DOHH2 (cell line): ENCODE data around the gene CYB561.

Source experiments
- H3F3A ChIP-seq: fragments of 200-600 bp; sonication (generic), shearing (Covaris generic); 2 replicates; pipeline ENCODE4 v1.6.0; 2016; ENCODE audit warnings: antibody characterized with exemption, mild to moderate bottlenecking; ENCODE audit not compliant: control insufficient read depth, insufficient read depth
- H3K27ac ChIP-seq: fragments of 200-600 bp; sonication (generic); 2 replicates; pipeline ENCODE4 v1.5.1; 2014; ENCODE audit warnings: low read depth, mild to moderate bottlenecking, low read length, moderate library complexity
- H3K27me3 ChIP-seq: fragments of 200-600 bp; sonication (generic); 2 replicates; pipeline ENCODE4 v1.6.1; 2014; ENCODE audit warnings: mild to moderate bottlenecking, low read length, mixed read lengths; ENCODE audit not compliant: control insufficient read depth
- H3K36me3 ChIP-seq: fragments of 200-600 bp; sonication (generic); 2 replicates; pipeline ENCODE4 v1.6.1; 2014; ENCODE audit warnings: mild to moderate bottlenecking, low read length, moderate library complexity, mixed read lengths; ENCODE audit not compliant: control insufficient read depth
- H3K4me1 ChIP-seq: fragments of 200-600 bp; sonication (generic); 2 replicates; pipeline ENCODE4 v1.6.1; 2014; ENCODE audit warnings: mild to moderate bottlenecking, low read length, mixed read lengths; ENCODE audit not compliant: control insufficient read depth
- H3K4me2 ChIP-seq: fragments of 200-600 bp; sonication (generic); 2 replicates; pipeline ENCODE4 v1.6.0; 2014; ENCODE audit warnings: mild to moderate bottlenecking, low read length, moderate library complexity
- H3K4me3 ChIP-seq: fragments of 200-600 bp; sonication (generic); 2 replicates; pipeline ENCODE4 v1.5.1; 2014; ENCODE audit warnings: mild to moderate bottlenecking, low read length, mixed read lengths
- H3K79me2 ChIP-seq: fragments of 200-600 bp; sonication (generic); 2 replicates; pipeline ENCODE4 v1.6.1; 2014; ENCODE audit warnings: mild to moderate bottlenecking, low read length, mixed read lengths; ENCODE audit not compliant: control insufficient read depth
- H3K9me2 ChIP-seq: fragments of 200-600 bp; sonication (generic); replicated peaks from 2 replicates; pipeline ENCODE4 v1.6.1; 2014; ENCODE audit warnings: mild to moderate bottlenecking, low read length, mixed read lengths; ENCODE audit not compliant: control insufficient read depth
- H3K9me3 ChIP-seq: fragments of 200-600 bp; sonication (generic); 2 replicates; pipeline ENCODE4 v1.6.1; 2014; ENCODE audit warnings: antibody characterized with exemption, low read length, mixed read lengths; ENCODE audit not compliant: control insufficient read depth, insufficient read depth
- H4K20me1 ChIP-seq: fragments of 200-600 bp; sonication (generic); 2 replicates; pipeline ENCODE4 v1.6.0; 2014; ENCODE audit warnings: low read depth, mild to moderate bottlenecking, antibody characterized with exemption, low read length, moderate library complexity; ENCODE audit not compliant: control insufficient read depth, insufficient read depth
- EZH2phosphoT487 ChIP-seq: fragments of 200-600 bp; sonication (generic); IDR thresholded peaks from 2 replicates; pipeline ENCODE4 v1.6.1; 2017; ENCODE audit warnings: borderline replicate concordance, mild to moderate bottlenecking, antibody characterized with exemption, low read length, moderate library complexity, mixed read lengths
- TF ChIP-seq, protein P1 (sequence below): fragments of 200-600 bp; sonication (generic); IDR thresholded peaks from one replicate; pipeline ENCODE4 v1.5.1; 2014; ENCODE audit warnings: antibody characterized with exemption, mild to moderate bottlenecking, low read depth, low read length; ENCODE audit not compliant: poor library complexity, severe bottlenecking

The CYB561 gene

DNA sequence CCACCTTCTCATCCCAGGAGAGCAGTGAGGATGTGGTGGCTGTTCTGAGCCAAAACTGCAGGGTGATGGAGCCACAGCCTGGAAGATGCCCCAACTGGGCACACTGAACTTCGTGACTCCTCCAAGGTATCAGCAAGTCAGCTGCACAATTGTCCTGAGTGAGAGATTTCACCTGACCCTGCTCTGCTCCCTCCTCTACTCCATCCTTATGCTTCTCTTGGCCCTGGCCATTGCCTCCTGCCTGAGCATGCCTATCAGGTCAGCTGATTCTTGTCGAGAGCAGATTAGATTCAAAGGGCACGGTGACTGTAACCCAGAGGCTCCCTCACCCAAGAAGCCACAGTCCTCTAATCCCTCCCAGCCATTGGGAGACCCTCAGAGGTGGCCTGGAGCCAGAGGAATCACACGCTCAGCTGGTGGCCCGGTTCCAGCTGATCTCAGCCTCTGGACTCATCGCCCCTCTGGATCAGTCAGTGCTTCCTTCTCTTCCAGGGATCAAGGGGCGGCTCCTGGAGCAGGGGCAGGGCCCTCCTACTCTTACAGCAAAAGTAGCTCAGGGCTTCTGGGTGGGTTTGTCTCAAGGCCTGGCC, 7.0 kb upstream of the CYB561 start:
- Histone ChIP-seq H4K20me1 (no peaks in the 10 kb centered on the region), H3K4me3 (no peak overlapping the region), H3K9me3 (no peaks in the 10 kb centered on the region), H3K27ac (no peak overlapping the region), H3F3A (peaks cover 4% of the 10 kb centered on the region; the same call in 1 of the 2 replicates), H3K4me2 (no peak overlapping the region), H3K36me3 (no peaks in the 10 kb centered on the region), H3K27me3 (no peaks in the 10 kb centered on the region), H3K79me2 (no peaks in the 10 kb centered on the region), H3K9me2 (no peaks in the 10 kb centered on the region), H3K4me1 (no peaks in the 10 kb centered on the region)
- TF ChIP-seq, protein P1, sequence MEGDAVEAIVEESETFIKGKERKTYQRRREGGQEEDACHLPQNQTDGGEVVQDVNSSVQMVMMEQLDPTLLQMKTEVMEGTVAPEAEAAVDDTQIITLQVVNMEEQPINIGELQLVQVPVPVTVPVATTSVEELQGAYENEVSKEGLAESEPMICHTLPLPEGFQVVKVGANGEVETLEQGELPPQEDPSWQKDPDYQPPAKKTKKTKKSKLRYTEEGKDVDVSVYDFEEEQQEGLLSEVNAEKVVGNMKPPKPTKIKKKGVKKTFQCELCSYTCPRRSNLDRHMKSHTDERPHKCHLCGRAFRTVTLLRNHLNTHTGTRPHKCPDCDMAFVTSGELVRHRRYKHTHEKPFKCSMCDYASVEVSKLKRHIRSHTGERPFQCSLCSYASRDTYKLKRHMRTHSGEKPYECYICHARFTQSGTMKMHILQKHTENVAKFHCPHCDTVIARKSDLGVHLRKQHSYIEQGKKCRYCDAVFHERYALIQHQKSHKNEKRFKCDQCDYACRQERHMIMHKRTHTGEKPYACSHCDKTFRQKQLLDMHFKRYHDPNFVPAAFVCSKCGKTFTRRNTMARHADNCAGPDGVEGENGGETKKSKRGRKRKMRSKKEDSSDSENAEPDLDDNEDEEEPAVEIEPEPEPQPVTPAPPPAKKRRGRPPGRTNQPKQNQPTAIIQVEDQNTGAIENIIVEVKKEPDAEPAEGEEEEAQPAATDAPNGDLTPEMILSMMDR: no peak
- TF ChIP-seq EZH2phosphoT487: no peak

DNA sequence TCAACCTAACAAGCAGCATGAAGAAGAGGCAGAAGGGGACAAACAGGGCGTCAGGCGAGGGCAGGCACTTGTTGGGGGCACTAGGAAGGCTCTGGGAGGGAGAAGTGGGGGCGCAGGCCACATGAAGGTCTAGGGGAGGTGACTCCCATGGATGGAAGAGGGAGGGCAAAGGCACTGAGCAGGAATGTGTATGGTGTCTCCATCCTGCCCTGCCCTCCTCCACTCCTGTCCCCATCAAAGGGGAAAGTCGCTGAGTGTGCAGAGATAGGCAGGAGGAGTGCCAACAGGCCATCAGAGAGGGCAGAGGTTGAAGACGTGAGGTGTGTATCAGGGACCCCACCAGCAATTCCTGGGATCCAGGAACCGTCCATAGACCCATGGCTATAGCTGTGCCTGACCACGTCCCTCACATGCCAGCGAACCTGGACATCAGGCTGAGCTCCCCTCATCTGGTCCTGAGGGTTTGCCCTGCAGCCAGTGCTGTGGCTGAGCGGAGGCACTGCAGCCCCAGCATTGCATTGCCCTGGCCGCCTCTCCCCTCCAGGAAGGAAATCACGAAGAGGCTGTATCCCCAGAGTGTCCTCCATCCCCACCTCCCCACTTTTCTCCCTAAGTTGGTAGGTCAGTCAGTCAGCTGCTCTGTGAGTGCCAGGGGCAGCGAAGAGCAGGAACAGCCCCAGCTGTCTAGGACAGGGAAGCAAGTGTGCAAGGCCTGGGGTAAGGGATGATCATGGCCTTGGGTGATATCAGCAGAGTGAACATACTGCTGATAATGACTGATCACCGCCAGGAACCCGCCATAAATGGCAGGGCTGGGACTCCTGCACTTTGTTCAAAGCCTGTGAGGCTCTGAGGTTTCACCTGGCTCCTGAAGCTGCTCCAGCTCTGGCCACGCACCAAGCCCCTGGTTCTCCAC, 6.2 kb upstream of the CYB561 start:
- no peaks in the 10 kb centered on the region for H3K4me1 ChIP-seq
- peaks cover 4% of the 10 kb centered on the region; the same call in 1 of the 2 replicates for H3F3A ChIP-seq
- no peaks in the 10 kb centered on the region for H3K79me2 ChIP-seq
- H3K27me3 ChIP-seq: 0 out of 2 replicates have a peak, but pooled peaks cover 3% of the 10 kb centered on the region
- H3K36me3 ChIP-seq: no peaks in the 10 kb centered on the region
- no peak overlapping the region for H3K4me3 ChIP-seq
- TF ChIP-seq, protein P1: no peak
- no peak for TF ChIP-seq EZH2phosphoT487
- H3K27ac ChIP-seq: no peak overlapping the region
- no peak overlapping the region for H3K4me2 ChIP-seq
- no peaks in the 10 kb centered on the region for H3K9me3 ChIP-seq
- no peaks in the 10 kb centered on the region for H4K20me1 ChIP-seq
- H3K9me2 ChIP-seq: no peaks in the 10 kb centered on the region

DNA sequence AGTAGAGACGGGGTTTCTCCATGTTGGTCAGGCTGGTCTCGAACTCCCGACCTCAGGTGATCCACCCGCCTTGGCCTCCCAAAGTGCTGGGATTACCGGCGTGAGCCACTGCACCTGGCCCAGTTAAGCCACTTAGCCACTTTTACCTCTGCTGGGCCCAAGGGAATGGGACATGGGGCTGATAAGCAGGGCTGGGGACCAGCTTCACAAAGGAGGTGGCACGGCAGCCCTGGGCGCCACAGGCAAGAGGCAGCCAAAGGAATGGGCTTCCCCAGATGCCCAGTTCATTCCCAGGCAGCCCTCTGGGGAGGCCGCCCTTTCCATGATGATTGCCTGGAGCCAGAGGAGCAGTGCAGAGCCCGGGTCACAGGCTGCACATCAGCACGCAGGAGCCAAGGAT, 5.0 kb upstream of the CYB561 start:
- Histone ChIP-seq H3K79me2 (no peaks in the 10 kb centered on the region), H3K36me3 (no peaks in the 10 kb centered on the region), H3K27me3 (0 out of 2 replicates have a peak, but pooled peaks cover 8% of the 10 kb centered on the region), H3K9me2 (no peaks in the 10 kb centered on the region), H3K9me3 (no peaks in the 10 kb centered on the region), H3K4me1 (peaks cover 5% of the 10 kb centered on the region; the same call in 1 of the 2 replicates), H3F3A (peaks cover 4% of the 10 kb centered on the region; the same call in 1 of the 2 replicates), H3K27ac (no peak overlapping the region), H3K4me2 (no peak overlapping the region), H4K20me1 (no peaks in the 10 kb centered on the region), H3K4me3 (no peak overlapping the region)
- TF ChIP-seq EZH2phosphoT487: no peak
- TF ChIP-seq, protein P1: no peak
